CD4-positive, alpha-beta T cell (primary cell): Measurements from ENCODE around the gene CROCC2. TPM values are rescaled to one million over a fixed set of nuclear protein-coding genes. Genes with fewer than 3 reads are reported as not detected.

Experiments used
- ATAC-seq: fragments of 200-7000 bp; cut with Tn5 transposase; one replicate; pipeline ENCODE4 v1.10.0; 2022; ENCODE audit warnings: mild to moderate bottlenecking; ENCODE audit not compliant: poor library complexity
- CTCF ChIA-PET: fragments of 350-600 bp; sonication (Branson Sonifier 250); formaldehyde crosslinking; loops from one replicate; lab custom pipeline; 2021; ENCODE audit warnings: antibody characterized with exemption, inconsistent platforms; lab: Charles Lee
- POLR2A ChIA-PET: fragments of 350-600 bp; sonication (Branson Sonifier 250); formaldehyde crosslinking; loops from one replicate; lab custom pipeline; 2021; ENCODE audit warnings: antibody characterized with exemption, inconsistent platforms; lab: Charles Lee
- DNase-seq, 14 experiments: peaks; one replicate each; pipeline ENCODE4 v3.0.0-alpha.2; 2013 to 2020; ENCODE audit warnings: mixed read lengths in 2 of 14
- H3K27ac ChIP-seq, 2 donors: one replicate each; pipeline versions ENCODE4 v1.5.1 to v1.7.0; 2013; ENCODE audit warnings: low read length in 2 of 2, low read depth in 1 of 2, mild to moderate bottlenecking in 1 of 2
- H3K27me3 ChIP-seq, 2 experiments: 1 replicate in 1 of 2; 2 replicates in 1 of 2; pipeline versions ENCODE4 v1.6.1 to v1.7.0; 2013; ENCODE audit warnings: low read length in 2 of 2, control low read depth in 1 of 2, mild to moderate bottlenecking in 1 of 2, moderate library complexity in 1 of 2; ENCODE audit not compliant: insufficient read depth in 2 of 2, control insufficient read depth in 1 of 2
- H3K36me3 ChIP-seq: one replicate; pipeline ENCODE4 v1.6.1; 2013; ENCODE audit warnings: low read length, control low read depth; ENCODE audit not compliant: insufficient read depth
- H3K4me1 ChIP-seq: one replicate; pipeline ENCODE4 v1.6.1; 2013; ENCODE audit warnings: low read length, control low read depth; ENCODE audit not compliant: insufficient read depth
- H3K4me3 ChIP-seq: one replicate; pipeline ENCODE4 v1.5.1; 2013; ENCODE audit warnings: mild to moderate bottlenecking, low read length, moderate library complexity
- H3K9me3 ChIP-seq, 2 experiments: 1 replicate in 1 of 2; 2 replicates in 1 of 2; pipeline versions ENCODE4 v1.6.1 to v1.7.0; 2013; ENCODE audit warnings: low read length in 2 of 2, mild to moderate bottlenecking in 2 of 2, control low read depth in 1 of 2, moderate library complexity in 1 of 2; ENCODE audit not compliant: control insufficient read depth in 1 of 2, insufficient read depth in 1 of 2
- H3K27ac Mint-ChIP-seq: one replicate; pipeline ENCODE4 v1.8.0; 2020; ENCODE audit warnings: mixed read lengths
- H3K27me3 Mint-ChIP-seq: one replicate; pipeline ENCODE4 v1.8.0; 2021; ENCODE audit warnings: mixed read lengths
- H3K36me3 Mint-ChIP-seq: one replicate; pipeline ENCODE4 v1.8.0; 2021; ENCODE audit warnings: low read depth, mixed read lengths
- H3K4me1 Mint-ChIP-seq: one replicate; pipeline ENCODE4 v1.8.0; 2021; ENCODE audit warnings: low read depth, mixed read lengths
- H3K4me3 Mint-ChIP-seq: one replicate; pipeline ENCODE4 v1.8.0; 2020; ENCODE audit warnings: mild to moderate bottlenecking, mixed read lengths
- H3K9me3 Mint-ChIP-seq: one replicate; pipeline ENCODE4 v1.8.0; 2020; ENCODE audit warnings: mixed read lengths
- CTCF ChIP-seq: fragments of 200-600 bp; IDR thresholded peaks from one replicate; pipeline ENCODE4 v1.8.0; 2022; ENCODE audit warnings: antibody characterized with exemption, mild to moderate bottlenecking
- intact Hi-C, 2 experiments: fragments of 100-400 bp; cut with DNase I in 1 of 2; cut with micrococcal nuclease in 1 of 2; formaldehyde crosslinking; loops; one replicate each; pipeline versions ENCODE4 v1.15.1 to v1.9.0; 2023 to 2025; cut with DNase I, micrococcal nuclease
- total RNA-seq, 174 experiments: library from RNA in 2 of 174; stranded (reverse) in 2 of 174; gene quantifications; one replicate each; pipeline ENCODE4 v1.2.3 and lab custom pipeline; 2021 to 2026

The CROCC2 gene
- total RNA-seq, 2 experiments from 2014 or later = not detected

GRCh38 chr2:240933966-240934700 is 28.0 kb downstream of the CROCC2 start:
- Mint-ChIP-seq H3K27ac (no peak overlapping the region), H3K27me3 (no peaks in the 10 kb centered on the region), H3K4me1 (no peaks in the 10 kb centered on the region), H3K36me3 (no peaks in the 10 kb centered on the region), H3K4me3 (no peak overlapping the region), H3K9me3 (peaks cover 8% of the 10 kb centered on the region)
- ChIA-PET POLR2A (no interaction called here), CTCF (no interaction called here)
- H3K4me3 ChIP-seq = no peak overlapping the region
- H3K36me3 ChIP-seq = no peaks in the 10 kb centered on the region
- H3K27me3 ChIP-seq = peaks cover 0 to 7% of the 10 kb centered on the region in 2 experiments
- no peak overlapping the region for H3K27ac ChIP-seq
- intact Hi-C loops = no loop called here
- TF ChIP-seq CTCF = no peak
- no peaks in the 10 kb centered on the region for H3K4me1 ChIP-seq
- peaks cover 0 to 25% of the 10 kb centered on the region in 2 experiments for H3K9me3 ChIP-seq
- peak in 2 of 14 experiments; percentile 11 to 25 for DNase-seq
- no peak for ATAC-seq

- H3K9me3 ChIP-seq = peaks cover 0 to 25% of the 10 kb centered on the region in 2 experiments
- no peak for TF ChIP-seq CTCF
- CTCF ChIA-PET = no interaction called here
- no peaks in the 10 kb centered on the region for H3K27me3 Mint-ChIP-seq
- DNase-seq (peak in 2 of 14 experiments; percentile 8 to 19), ATAC-seq (no peak)
- H3K4me1 Mint-ChIP-seq = no peaks in the 10 kb centered on the region
- no peaks in the 10 kb centered on the region for H3K36me3 ChIP-seq
- no peak overlapping the region for H3K27ac Mint-ChIP-seq
- H3K36me3 Mint-ChIP-seq = no peaks in the 10 kb centered on the region
- no peak overlapping the region for H3K4me3 ChIP-seq
- H3K9me3 Mint-ChIP-seq = peaks cover 8% of the 10 kb centered on the region
- intact Hi-C loops = no loop called here
- H3K27ac ChIP-seq = no peak overlapping the region
- POLR2A ChIA-PET = no interaction called here
- H3K4me1 ChIP-seq = no peaks in the 10 kb centered on the region
- H3K4me3 Mint-ChIP-seq = no peak overlapping the region
- peaks cover 0 to 7% of the 10 kb centered on the region in 2 experiments for H3K27me3 ChIP-seq
Observed at GRCh38 chr2:240934701-240935102, 28.6 kb downstream of the CROCC2 start.

DNA sequence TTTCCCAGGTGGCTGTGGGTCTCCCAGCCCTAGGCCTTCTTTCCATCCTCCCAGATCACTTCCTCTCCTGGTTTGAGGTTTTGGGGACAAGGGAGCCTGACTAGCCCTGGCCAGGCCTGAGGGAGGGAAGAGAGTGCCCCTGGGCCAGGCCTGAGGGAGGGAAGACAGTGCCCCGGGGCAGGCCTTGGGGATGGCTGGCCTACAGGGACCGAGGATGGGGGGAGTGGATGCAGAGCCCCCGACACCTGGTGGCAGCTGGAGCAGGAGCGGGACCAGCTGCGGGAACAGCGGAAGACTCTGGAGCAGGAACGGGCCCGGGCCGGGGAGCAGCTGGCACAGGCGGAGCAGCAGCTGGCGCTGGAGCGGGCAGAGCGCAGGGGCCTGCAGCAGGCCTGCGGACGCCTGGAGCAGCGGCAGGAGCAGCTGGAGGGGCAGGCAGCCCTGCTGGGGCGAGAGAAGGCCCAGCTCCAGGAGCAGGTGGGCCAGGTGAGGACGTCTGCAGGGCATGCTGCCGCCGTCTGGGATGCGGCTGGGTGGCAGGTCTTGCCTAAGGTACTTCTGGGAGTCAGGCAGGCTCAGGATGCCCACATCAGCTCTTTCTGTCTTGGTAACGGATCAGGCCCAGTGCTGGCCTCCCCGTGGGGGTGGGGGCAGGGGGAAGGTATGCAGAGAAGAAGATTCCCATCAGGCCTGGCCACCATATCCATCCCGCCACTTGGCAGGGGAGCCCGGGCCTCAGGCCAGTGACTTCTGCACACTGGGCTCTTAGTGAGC is 29.2 kb downstream of the CROCC2 start:
- intact Hi-C loops = no loop called here
- Mint-ChIP-seq H3K36me3 (no peaks in the 10 kb centered on the region), H3K4me1 (no peaks in the 10 kb centered on the region), H3K27ac (no peak overlapping the region), H3K9me3 (peaks cover 8% of the 10 kb centered on the region), H3K27me3 (no peaks in the 10 kb centered on the region), H3K4me3 (no peak overlapping the region)
- no peaks in the 10 kb centered on the region for H3K36me3 ChIP-seq
- ATAC-seq = no peak
- no peak overlapping the region for H3K27ac ChIP-seq
- ChIA-PET CTCF (no interaction called here), POLR2A (no interaction called here)
- peaks cover 0 to 7% of the 10 kb centered on the region in 2 experiments for H3K27me3 ChIP-seq
- TF ChIP-seq CTCF = no peak
- H3K4me3 ChIP-seq = no peak overlapping the region
- peak in 2 of 14 experiments; percentile 6 to 14 for DNase-seq
- no peaks in the 10 kb centered on the region for H3K4me1 ChIP-seq
- H3K9me3 ChIP-seq = peaks cover 0 to 25% of the 10 kb centered on the region in 2 experiments
